ENCODE data around the gene HDAC4.

The HDAC4 gene

GRCh38 chr2:239214725-239215124, 186.1 kb downstream of the HDAC4 start:
- Histone ChIP-seq H3K4me3 (replicated peaks; ENCODE audit: insufficient read depth, low read length) (no peak overlapping the region), H3K27ac (replicated peaks) (no peak overlapping the region), H3K27me3 (ENCODE audit: insufficient read depth, poor library complexity, severe bottlenecking) (no peaks in the 10 kb centered on the region)
- TF ChIP-seq, protein P1, sequence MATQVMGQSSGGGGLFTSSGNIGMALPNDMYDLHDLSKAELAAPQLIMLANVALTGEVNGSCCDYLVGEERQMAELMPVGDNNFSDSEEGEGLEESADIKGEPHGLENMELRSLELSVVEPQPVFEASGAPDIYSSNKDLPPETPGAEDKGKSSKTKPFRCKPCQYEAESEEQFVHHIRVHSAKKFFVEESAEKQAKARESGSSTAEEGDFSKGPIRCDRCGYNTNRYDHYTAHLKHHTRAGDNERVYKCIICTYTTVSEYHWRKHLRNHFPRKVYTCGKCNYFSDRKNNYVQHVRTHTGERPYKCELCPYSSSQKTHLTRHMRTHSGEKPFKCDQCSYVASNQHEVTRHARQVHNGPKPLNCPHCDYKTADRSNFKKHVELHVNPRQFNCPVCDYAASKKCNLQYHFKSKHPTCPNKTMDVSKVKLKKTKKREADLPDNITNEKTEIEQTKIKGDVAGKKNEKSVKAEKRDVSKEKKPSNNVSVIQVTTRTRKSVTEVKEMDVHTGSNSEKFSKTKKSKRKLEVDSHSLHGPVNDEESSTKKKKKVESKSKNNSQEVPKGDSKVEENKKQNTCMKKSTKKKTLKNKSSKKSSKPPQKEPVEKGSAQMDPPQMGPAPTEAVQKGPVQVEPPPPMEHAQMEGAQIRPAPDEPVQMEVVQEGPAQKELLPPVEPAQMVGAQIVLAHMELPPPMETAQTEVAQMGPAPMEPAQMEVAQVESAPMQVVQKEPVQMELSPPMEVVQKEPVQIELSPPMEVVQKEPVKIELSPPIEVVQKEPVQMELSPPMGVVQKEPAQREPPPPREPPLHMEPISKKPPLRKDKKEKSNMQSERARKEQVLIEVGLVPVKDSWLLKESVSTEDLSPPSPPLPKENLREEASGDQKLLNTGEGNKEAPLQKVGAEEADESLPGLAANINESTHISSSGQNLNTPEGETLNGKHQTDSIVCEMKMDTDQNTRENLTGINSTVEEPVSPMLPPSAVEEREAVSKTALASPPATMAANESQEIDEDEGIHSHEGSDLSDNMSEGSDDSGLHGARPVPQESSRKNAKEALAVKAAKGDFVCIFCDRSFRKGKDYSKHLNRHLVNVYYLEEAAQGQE (IDR thresholded peaks at IDR 0.05; ENCODE audit: insufficient replicate concordance, low read depth), result no peak
- TF ChIP-seq CTCF (IDR thresholded peaks at IDR 0.05; ENCODE audit: insufficient read depth, low read length) (no peak), GABPA (IDR thresholded peaks at IDR 0.05; ENCODE audit: low read depth) (no peak), SPI1 (IDR thresholded peaks at IDR 0.05; ENCODE audit: borderline replicate concordance, low read depth) (no peak), POLR2AphosphoS5 (IDR thresholded peaks at IDR 0.05; ENCODE audit: low read depth) (no peak)
- no peak for DNase-seq (ENCODE audit: low read depth in 1 of 2, low spot score in 1 of 2)

- TF ChIP-seq SPI1 (IDR thresholded peaks at IDR 0.05; ENCODE audit: borderline replicate concordance, low read depth) (no peak), CTCF (IDR thresholded peaks at IDR 0.05; ENCODE audit: insufficient read depth, low read length) (no peak), GABPA (IDR thresholded peaks at IDR 0.05; ENCODE audit: low read depth) (no peak), POLR2AphosphoS5 (IDR thresholded peaks at IDR 0.05; ENCODE audit: low read depth) (no peak)
- TF ChIP-seq, protein P1 (IDR thresholded peaks at IDR 0.05; ENCODE audit: insufficient replicate concordance, low read depth), result no peak
- H3K4me3 ChIP-seq (replicated peaks; ENCODE audit: insufficient read depth, low read length), result no peak overlapping the region
- H3K27ac ChIP-seq (replicated peaks), result no peak overlapping the region
- H3K27me3 ChIP-seq (ENCODE audit: insufficient read depth, poor library complexity, severe bottlenecking), result no peaks in the 10 kb centered on the region
- no peak for DNase-seq (ENCODE audit: low read depth in 1 of 2, low spot score in 1 of 2)
Observed at GRCh38 chr2:239213643-239214101, 187.1 kb downstream of the HDAC4 start.

DNA sequence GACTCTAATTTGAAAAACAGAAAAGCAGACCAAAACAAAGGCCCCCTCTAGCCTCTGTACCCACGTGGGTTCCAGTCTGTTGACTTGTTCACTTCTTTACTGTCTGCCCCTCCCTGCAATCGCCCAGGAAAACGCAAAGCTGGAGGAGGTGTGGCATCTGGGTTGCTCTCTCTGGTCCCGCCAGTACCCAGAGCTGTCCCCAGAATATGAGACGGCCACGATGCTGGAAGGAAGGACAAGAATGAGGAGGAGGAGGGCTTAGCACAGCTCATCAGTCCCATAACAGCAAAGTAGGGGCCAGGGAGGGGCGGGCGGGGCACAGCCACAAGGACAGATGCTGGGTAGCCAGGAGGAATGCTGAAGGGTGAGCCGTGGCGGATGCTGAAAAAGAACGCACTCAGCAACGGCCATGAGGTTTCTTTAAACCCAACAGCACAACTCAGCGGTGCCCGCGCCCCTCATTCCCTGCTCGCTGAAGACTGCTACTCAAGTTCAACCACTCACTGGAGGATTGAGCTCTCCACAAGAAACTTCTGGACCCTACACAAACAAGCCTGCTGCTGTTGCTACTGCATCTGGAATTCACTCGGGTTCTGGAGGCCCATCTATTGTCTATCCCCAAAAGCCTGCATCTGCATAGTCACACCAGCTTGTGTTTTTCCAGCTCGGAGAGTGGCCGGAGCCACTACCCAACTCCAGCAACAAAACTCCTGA, 187.7 kb downstream of the HDAC4 start:
- Histone ChIP-seq H3K27me3 (ENCODE audit: insufficient read depth, poor library complexity, severe bottlenecking) (no peaks in the 10 kb centered on the region), H3K4me3 (replicated peaks; ENCODE audit: insufficient read depth, low read length) (no peak overlapping the region), H3K27ac (replicated peaks) (no peak overlapping the region)
- no peak for DNase-seq (ENCODE audit: low read depth in 1 of 2, low spot score in 1 of 2)
- no peak for TF ChIP-seq SPI1 (IDR thresholded peaks at IDR 0.05; ENCODE audit: borderline replicate concordance, low read depth)
- no peak for TF ChIP-seq GABPA (IDR thresholded peaks at IDR 0.05; ENCODE audit: low read depth)
- TF ChIP-seq, protein P1 (IDR thresholded peaks at IDR 0.05; ENCODE audit: insufficient replicate concordance, low read depth), result no peak
- no peak for TF ChIP-seq CTCF (IDR thresholded peaks at IDR 0.05; ENCODE audit: insufficient read depth, low read length)
- TF ChIP-seq POLR2AphosphoS5 (IDR thresholded peaks at IDR 0.05; ENCODE audit: low read depth), result no peak

Measured in HL-60 (cell line).